Measurements from ENCODE around the gene MB21D2.

The MB21D2 gene

GRCh38 chr3:192890347-192891335 is 27.0 kb downstream of the MB21D2 start:
- DNase-seq, result no peak

GRCh38 chr3:192889679-192890078 is 28.0 kb downstream of the MB21D2 start:
- DNase-seq, result no peak

GRCh38 chr3:192888190-192888589 is 29.5 kb downstream of the MB21D2 start:
- DNase-seq, result no peak

GRCh38 chr3:192887701-192888100 is 30.0 kb downstream of the MB21D2 start:
- no peak for DNase-seq

- DNase-seq, result no peak
These were observed 30.6 kb downstream of the MB21D2 start for GRCh38 chr3:192887047-192887446.

- no peak for DNase-seq
These were observed 32.6 kb downstream of the MB21D2 start for GRCh38 chr3:192884777-192885773.

- DNase-seq, result no peak
These were observed 34.1 kb downstream of the MB21D2 start for GRCh38 chr3:192883512-192883911.

GRCh38 chr3:192881159-192881786 is 36.4 kb downstream of the MB21D2 start:
- DNase-seq, result no peak

GRCh38 chr3:192880313-192880712 is 37.3 kb downstream of the MB21D2 start:
- DNase-seq, result no peak

- no peak for DNase-seq
These were observed 38.2 kb downstream of the MB21D2 start for GRCh38 chr3:192879346-192880031.

- no peak for DNase-seq
These were observed 41.6 kb downstream of the MB21D2 start for GRCh38 chr3:192875971-192876565.

- no peak for DNase-seq
These were observed 46.8 kb downstream of the MB21D2 start for GRCh38 chr3:192870822-192871221.

GRCh38 chr3:192869131-192870031 is 48.3 kb downstream of the MB21D2 start:
- DNase-seq, result no peak

- DNase-seq, result no peak
These were observed 50.0 kb downstream of the MB21D2 start for GRCh38 chr3:192867645-192868044.

GRCh38 chr3:192866804-192867203 is 50.9 kb downstream of the MB21D2 start:
- DNase-seq, result no peak

GRCh38 chr3:192864941-192865340 is 52.7 kb downstream of the MB21D2 start:
- DNase-seq, result no peak

- no peak for DNase-seq
These were observed 54.6 kb downstream of the MB21D2 start for GRCh38 chr3:192863091-192863420.

GRCh38 chr3:192862408-192863090 is 55.1 kb downstream of the MB21D2 start:
- DNase-seq, result no peak

- DNase-seq, result no peak
These were observed 55.7 kb downstream of the MB21D2 start for GRCh38 chr3:192861972-192862371.

- DNase-seq, result no peak
These were observed 57.2 kb downstream of the MB21D2 start for GRCh38 chr3:192860454-192860853.

Data from activated naive CD4-positive, alpha-beta T cell (primary cell).